Measurements from ENCODE around the gene TNFAIP8L3. TPM values are rescaled to one million over a fixed set of nuclear protein-coding genes. Genes with fewer than 3 reads are reported as not detected.

Gene TNFAIP8L3
- polyA plus RNA-seq, 2 of the 4 experiments (the other 2 are of a cell fraction): 0.26 to 1.8 TPM

DNA sequence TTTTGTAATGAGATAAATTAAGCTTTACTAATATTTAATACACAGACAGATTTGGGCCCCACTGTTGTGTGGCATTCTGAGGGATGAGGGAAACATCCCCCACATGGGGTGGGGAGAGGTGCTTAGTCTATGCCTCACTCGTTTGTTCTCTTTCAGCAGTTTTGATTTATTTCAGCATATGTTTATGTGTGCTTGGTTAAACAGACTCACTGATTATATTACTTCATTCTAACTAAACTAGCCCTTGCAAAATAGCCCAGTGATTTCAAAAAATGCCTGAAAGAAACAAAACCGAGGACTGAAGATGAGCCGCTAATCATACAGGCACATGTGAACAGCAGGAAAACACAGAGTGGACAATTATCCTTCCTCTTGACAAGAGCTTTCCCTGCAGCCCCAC, 27.2 kb downstream of the TNFAIP8L3 start:
- CTCF ChIA-PET: interaction anchor here (1.8 to 4.2 kb wide), 2 partner anchors 9 to 12 kb away, joined by 9 to 18 read pairs; no protein-coding TSS in a partner anchor

GRCh38 chr15:51065781-51066180, 28.9 kb downstream of the TNFAIP8L3 start:
- H3K27ac ChIP-seq: no peak overlapping the region
- FAIRE-seq: no peak
- ChIA-PET CTCF (interaction anchor here (1.3 to 1.4 kb wide), 2 partner anchors 16 to 19 kb away, joined by 3 to 4 read pairs; no protein-coding TSS in a partner anchor), POLR2A (no interaction called here)
- DNase-seq (ENCODE audit: low read depth in 1 of 2, low spot score in 1 of 2): no peak
- no peaks in the 10 kb centered on the region for H3K4me1 ChIP-seq
- WGBS (ENCODE audit: missing lambda C conversion rate): 83% methylated on average over 1 of the region's 1 CpG
- no peak for ATAC-seq
- H3K4me3 ChIP-seq: no peak overlapping the region
- TF ChIP-seq ZNF302 (CRISPR knock-in tag; IDR thresholded peaks at IDR 0.05): no peak
- no peak for TF ChIP-seq TFCP2L1 (CRISPR knock-in tag; IDR thresholded peaks at IDR 0.05)
- TF ChIP-seq CTCF (IDR thresholded peaks at IDR 0.05): no peak
- no peak for TF ChIP-seq ZFP36 (IDR thresholded peaks at IDR 0.05; ENCODE audit: borderline replicate concordance, partially characterized antibody)
- TF ChIP-seq HDAC2 (IDR thresholded peaks at IDR 0.05): no peak
- no peak for TF ChIP-seq HES2 (IDR thresholded peaks at IDR 0.05)
- TF ChIP-seq GATA3 (IDR thresholded peaks at IDR 0.05; ENCODE audit: borderline replicate concordance): no peak
- no peak overlapping the region for H3K4me2 ChIP-seq
- no peaks in the 10 kb centered on the region for H3K9me3 ChIP-seq

More for the DNA sequence above, 27.2 kb downstream of the TNFAIP8L3 start:
- POLR2A ChIA-PET: no interaction called here
- FAIRE-seq (no peak), ATAC-seq (no peak), DNase-seq (ENCODE audit: low read depth in 1 of 2, low spot score in 1 of 2) (no peak)
- WGBS (ENCODE audit: missing lambda C conversion rate): 60% methylated on average over 3 of the region's 3 CpGs
- no peak overlapping the region for H3K4me3 ChIP-seq
- H3K4me1 ChIP-seq: no peaks in the 10 kb centered on the region
- no peak overlapping the region for H3K27ac ChIP-seq
- TF ChIP-seq MAFK (IDR thresholded peaks at IDR 0.05; ENCODE audit: partially characterized antibody) (no peak), TFCP2L1 (CRISPR knock-in tag; IDR thresholded peaks at IDR 0.05) (no peak), PHF8 (IDR thresholded peaks at IDR 0.05; ENCODE audit: borderline replicate concordance, low read depth) (no peak), RCOR1 (IDR thresholded peaks at IDR 0.05; ENCODE audit: low read depth, low read length) (no peak), JUN (IDR thresholded peaks at IDR 0.05) (no peak)
- TF ChIP-seq, protein P1, sequence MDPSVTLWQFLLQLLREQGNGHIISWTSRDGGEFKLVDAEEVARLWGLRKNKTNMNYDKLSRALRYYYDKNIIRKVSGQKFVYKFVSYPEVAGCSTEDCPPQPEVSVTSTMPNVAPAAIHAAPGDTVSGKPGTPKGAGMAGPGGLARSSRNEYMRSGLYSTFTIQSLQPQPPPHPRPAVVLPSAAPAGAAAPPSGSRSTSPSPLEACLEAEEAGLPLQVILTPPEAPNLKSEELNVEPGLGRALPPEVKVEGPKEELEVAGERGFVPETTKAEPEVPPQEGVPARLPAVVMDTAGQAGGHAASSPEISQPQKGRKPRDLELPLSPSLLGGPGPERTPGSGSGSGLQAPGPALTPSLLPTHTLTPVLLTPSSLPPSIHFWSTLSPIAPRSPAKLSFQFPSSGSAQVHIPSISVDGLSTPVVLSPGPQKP (IDR thresholded peaks at IDR 0.05; ENCODE audit: low read depth, low read length): no peak
- no peak overlapping the region for H3K4me2 ChIP-seq
- H3K9me3 ChIP-seq: no peaks in the 10 kb centered on the region

GRCh38 chr15:51065261-51065660, 29.4 kb downstream of the TNFAIP8L3 start:
- DNase-seq (ENCODE audit: low read depth in 1 of 2, low spot score in 1 of 2) (no peak), FAIRE-seq (no peak), ATAC-seq (no peak)
- no peaks in the 10 kb centered on the region for H3K9me3 ChIP-seq
- ChIA-PET CTCF (interaction anchor here (0.7 to 2.2 kb wide), 4 partner anchors 15 to 98 kb away, joined by 3 to 12 read pairs (median 4); no protein-coding TSS in a partner anchor), POLR2A (no interaction called here)
- H3K27ac ChIP-seq: no peak overlapping the region
- H3K4me2 ChIP-seq: no peak overlapping the region
- TF ChIP-seq HDAC2 (IDR thresholded peaks at IDR 0.05) (no peak), ZSCAN20 (CRISPR knock-in tag; IDR thresholded peaks at IDR 0.05) (no peak), NR3C1 (IDR thresholded peaks at IDR 0.05) (no peak), CBX2 (IDR thresholded peaks at IDR 0.05; ENCODE audit: borderline replicate concordance, low read depth) (no peak), HOXB5 (CRISPR knock-in tag; IDR thresholded peaks at IDR 0.05) (no peak), HEYL (CRISPR knock-in tag; IDR thresholded peaks at IDR 0.05) (no peak), HES2 (IDR thresholded peaks at IDR 0.05) (no peak), POLR2A (IDR thresholded peaks at IDR 0.05; ENCODE audit: low read length) (no peak), GATA3 (IDR thresholded peaks at IDR 0.05; ENCODE audit: borderline replicate concordance) (no peak), ZNF302 (CRISPR knock-in tag; IDR thresholded peaks at IDR 0.05) (no peak), NPAS2 (CRISPR knock-in tag; IDR thresholded peaks at IDR 0.05; ENCODE audit: borderline replicate concordance) (no peak), MYC (IDR thresholded peaks at IDR 0.05; ENCODE audit: borderline replicate concordance, low read length) (no peak)
- no peak overlapping the region for H3K4me3 ChIP-seq
- no peaks in the 10 kb centered on the region for H3K4me1 ChIP-seq
